GM23248 (cell line): ENCODE measurements around the gene GAP43. TPM values are rescaled to one million over a fixed set of nuclear protein-coding genes. Genes with fewer than 3 reads are reported as not detected.

ENCODE experiments used
- DNase-seq: peaks from one replicate; pipeline ENCODE4 v3.0.0-alpha.2; 2015
- H2AFZ ChIP-seq: fragments of 200-600 bp; sonication (generic); 2 replicates; pipeline ENCODE4 v1.6.1; 2016; ENCODE audit warnings: antibody characterized with exemption
- H3F3A ChIP-seq: fragments of 200-600 bp; sonication (generic); 2 replicates; pipeline ENCODE4 v1.6.1; 2016; ENCODE audit warnings: mild to moderate bottlenecking, antibody characterized with exemption, mixed run types; ENCODE audit not compliant: insufficient read depth
- H3K27ac ChIP-seq: fragments of 200-600 bp; sonication (generic); 2 replicates; pipeline ENCODE4 v1.5.1; 2016; ENCODE audit warnings: mild to moderate bottlenecking
- H3K27me3 ChIP-seq: fragments of 200-600 bp; sonication (generic); replicated peaks from 2 replicates; pipeline ENCODE4 v1.6.1; 2016; ENCODE audit warnings: mild to moderate bottlenecking; ENCODE audit not compliant: insufficient read depth
- H3K36me3 ChIP-seq: fragments of 200-600 bp; sonication (generic); 2 replicates; pipeline ENCODE4 v1.6.1; 2016; ENCODE audit warnings: low read depth, mild to moderate bottlenecking
- H3K4me1 ChIP-seq: fragments of 200-600 bp; sonication (generic); 2 replicates; pipeline ENCODE4 v1.6.1; 2016; ENCODE audit warnings: mild to moderate bottlenecking; ENCODE audit not compliant: insufficient read depth
- H3K4me2 ChIP-seq: fragments of 200-600 bp; sonication (generic); one replicate; pipeline ENCODE4 v1.6.1; 2016; ENCODE audit warnings: mild to moderate bottlenecking; ENCODE audit not compliant: unreplicated experiment
- H3K4me3 ChIP-seq: fragments of 200-600 bp; sonication (generic); 2 replicates; pipeline ENCODE4 v1.5.1; 2016; ENCODE audit warnings: mild to moderate bottlenecking
- H3K79me2 ChIP-seq: fragments of 200-600 bp; sonication (generic); 2 replicates; pipeline ENCODE4 v1.6.1; 2016; ENCODE audit warnings: mild to moderate bottlenecking; ENCODE audit not compliant: insufficient read depth
- H3K9ac ChIP-seq: fragments of 200-600 bp; sonication (generic); 2 replicates; pipeline ENCODE4 v1.6.1; 2016; ENCODE audit warnings: mild to moderate bottlenecking
- H3K9me2 ChIP-seq: fragments of 200-600 bp; sonication (generic); 2 replicates; pipeline ENCODE4 v1.6.1; 2016; ENCODE audit warnings: mixed run types, mild to moderate bottlenecking, moderate library complexity; ENCODE audit not compliant: insufficient read depth
- H3K9me3 ChIP-seq: fragments of 200-600 bp; sonication (generic); one replicate; pipeline ENCODE4 v1.6.1; 2017; ENCODE audit warnings: low read depth
- H4K20me1 ChIP-seq: fragments of 200-600 bp; sonication (generic); 2 replicates; pipeline ENCODE4 v1.6.0; 2016; ENCODE audit not compliant: insufficient read depth
- EZH2 ChIP-seq: fragments of 200-600 bp; sonication (generic); IDR thresholded peaks from 2 replicates; pipeline ENCODE4 v1.6.1; 2018; ENCODE audit warnings: antibody characterized with exemption, mild to moderate bottlenecking; ENCODE audit not compliant: insufficient read depth, poor library complexity, severe bottlenecking
- EZH2phosphoT487 ChIP-seq: fragments of 200-600 bp; sonication (generic); IDR thresholded peaks from 2 replicates; pipeline ENCODE4 v1.6.1; 2018; ENCODE audit warnings: antibody characterized with exemption, moderate library complexity, mild to moderate bottlenecking, low read depth; ENCODE audit not compliant: insufficient read depth
- WGBS, 2 experiments: methylation state at CpG; one replicate each; pipeline ENCODE4 v1.1.6; 2015 to 2017; ENCODE audit warnings: low lambda C conversion rate in 2 of 2, low coverage in 1 of 2; ENCODE audit errors: missing lambda C conversion rate in 2 of 2; 5-methylcytosine and 5-hydroxymethylcytosine counted together
- in situ Hi-C: fragments of 300-500 bp; cut with MboI; formaldehyde crosslinking; loops from 2 replicates; pipeline ENCODE4 v1.15.0; 2020
- polyA plus RNA-seq: library from polyadenylated mRNA; unstranded; fragments of >200 nt; fragmentation: Nextera tagmentation; extraction: Ambion mirVana; gene quantifications from 2 replicates; pipeline ENCODE4 v1.2.1, GENCODE V29; 2016
- total RNA-seq: library from RNA; depleted of rRNA; stranded (reverse); fragments of >200 nt; shearing (Covaris generic); gene quantifications from 2 replicates; pipeline ENCODE4 v1.2.3, GENCODE V29; 2014

Gene GAP43
- total and polyA plus RNA-seq, 2 experiments from 2014 or later = 0.54 to 1.8 TPM

DNA sequence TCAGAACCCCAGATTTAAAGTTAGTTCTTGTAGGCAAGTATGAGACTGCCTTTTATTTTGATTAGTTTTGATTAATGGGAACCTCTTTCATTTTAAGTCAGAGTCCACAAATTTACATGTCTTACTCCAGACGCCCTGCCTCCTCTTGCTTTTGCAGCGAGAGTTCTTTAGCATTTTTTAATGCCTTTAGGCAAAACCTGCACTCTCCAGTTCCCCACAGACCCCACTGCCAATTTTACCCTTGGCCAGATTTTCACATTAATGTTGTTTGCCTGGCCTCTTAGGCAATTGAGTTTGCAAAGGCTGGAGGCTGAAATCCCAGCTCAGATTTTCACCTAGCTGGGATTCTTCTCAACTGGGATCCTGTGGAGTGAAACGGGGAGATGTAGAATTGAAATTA is 85.8 kb downstream of the GAP43 start:
- H2AFZ ChIP-seq = no peak overlapping the region
- no peak for DNase-seq
- no peaks in the 10 kb centered on the region for H3K9me3 ChIP-seq
- H3K27me3 ChIP-seq = no peaks in the 10 kb centered on the region
- no peaks in the 10 kb centered on the region for H3K9me2 ChIP-seq
- H3K4me2 ChIP-seq = no peak overlapping the region
- 83 to 84% methylated on average over 3 of the region's 3 CpGs for WGBS, 2 experiments
- no peaks in the 10 kb centered on the region for H3K79me2 ChIP-seq
- no peak overlapping the region for H3K9ac ChIP-seq
- no peaks in the 10 kb centered on the region for H4K20me1 ChIP-seq
- in situ Hi-C loops = no loop called here
- no peak overlapping the region for H3K4me3 ChIP-seq
- peaks cover 8% of the 10 kb centered on the region for H3F3A ChIP-seq
- peaks cover 30% of the 10 kb centered on the region for H3K4me1 ChIP-seq
- TF ChIP-seq EZH2phosphoT487 = no peak
- TF ChIP-seq EZH2 = no peak
- no peaks in the 10 kb centered on the region for H3K36me3 ChIP-seq
- H3K27ac ChIP-seq = no peak overlapping the region

DNA sequence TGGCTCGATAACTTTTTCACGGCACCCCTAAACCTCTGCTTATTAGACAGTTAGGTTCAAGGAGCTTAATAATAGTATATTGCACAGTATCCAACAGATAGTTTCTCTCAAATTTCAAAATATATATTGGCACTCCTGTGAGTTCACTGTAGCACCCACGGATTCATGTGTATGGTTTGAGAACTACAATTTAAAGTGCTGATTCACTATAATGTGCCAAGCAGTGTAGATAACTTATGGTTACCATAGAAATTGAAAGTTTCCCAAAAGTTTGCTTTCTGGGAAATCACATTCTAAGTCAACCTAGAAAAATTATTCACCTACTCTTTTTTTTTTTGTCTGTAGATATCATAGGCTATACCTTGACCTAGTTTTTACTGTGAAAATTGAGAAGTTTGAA is 86.6 kb downstream of the GAP43 start:
- WGBS, 2 experiments = 80 to 85% methylated on average over 3 of the region's 3 CpGs
- H3K9me2 ChIP-seq = no peaks in the 10 kb centered on the region
- H3K27me3 ChIP-seq = no peaks in the 10 kb centered on the region
- no peaks in the 10 kb centered on the region for H4K20me1 ChIP-seq
- H3K79me2 ChIP-seq = no peaks in the 10 kb centered on the region
- DNase-seq = peak; percentile 35
- H3K4me2 ChIP-seq = no peak overlapping the region
- peaks cover 30% of the 10 kb centered on the region for H3K4me1 ChIP-seq
- TF ChIP-seq EZH2phosphoT487 (no peak), EZH2 (no peak)
- in situ Hi-C loops = no loop called here
- H3K27ac ChIP-seq = no peak overlapping the region
- no peaks in the 10 kb centered on the region for H3K36me3 ChIP-seq
- no peak overlapping the region for H2AFZ ChIP-seq
- no peak overlapping the region for H3K9ac ChIP-seq
- H3F3A ChIP-seq = peaks cover 8% of the 10 kb centered on the region
- H3K9me3 ChIP-seq = no peaks in the 10 kb centered on the region
- no peak overlapping the region for H3K4me3 ChIP-seq

DNA sequence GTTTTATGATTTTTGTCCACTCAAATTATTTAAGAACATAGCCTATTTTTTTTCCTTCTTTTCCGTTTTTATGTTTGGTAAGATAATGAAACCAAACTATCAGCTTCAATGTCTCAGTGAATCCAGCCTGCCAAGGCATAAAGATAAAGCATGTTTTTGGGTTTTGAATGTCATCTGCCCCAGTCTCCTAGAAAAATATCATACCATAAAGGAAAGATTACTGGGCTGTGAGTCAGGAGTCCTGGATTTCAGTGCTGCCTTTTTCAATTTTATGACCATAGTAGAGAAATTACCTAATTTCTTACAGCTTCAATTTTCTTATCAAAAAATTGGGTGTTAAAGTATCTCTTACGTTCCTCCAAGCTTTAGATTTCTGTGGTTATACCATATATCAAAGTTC is 87.5 kb downstream of the GAP43 start:
- TF ChIP-seq EZH2 (no peak), EZH2phosphoT487 (no peak)
- Histone ChIP-seq H3K79me2 (no peaks in the 10 kb centered on the region), H2AFZ (peak overlapping the region; percentile 33; the same call in 1 of the 2 replicates), H3K27me3 (no peaks in the 10 kb centered on the region), H3K4me3 (peak overlapping the region; percentile 31; the same call in 1 of the 2 replicates), H3K9me3 (no peaks in the 10 kb centered on the region), H4K20me1 (no peaks in the 10 kb centered on the region), H3F3A (peaks cover 8% of the 10 kb centered on the region), H3K4me2 (peak overlapping the region; percentile 58), H3K36me3 (no peaks in the 10 kb centered on the region), H3K4me1 (peaks cover 30% of the 10 kb centered on the region), H3K9me2 (no peaks in the 10 kb centered on the region), H3K27ac (peak overlapping the region; percentile 26; the same call in 1 of the 2 replicates), H3K9ac (peak overlapping the region; percentile 42)
- DNase-seq = peak; percentile 49
- in situ Hi-C loops = no loop called here
- WGBS, 2 experiments = 58 to 69% methylated on average over 2 of the region's 2 CpGs

DNA sequence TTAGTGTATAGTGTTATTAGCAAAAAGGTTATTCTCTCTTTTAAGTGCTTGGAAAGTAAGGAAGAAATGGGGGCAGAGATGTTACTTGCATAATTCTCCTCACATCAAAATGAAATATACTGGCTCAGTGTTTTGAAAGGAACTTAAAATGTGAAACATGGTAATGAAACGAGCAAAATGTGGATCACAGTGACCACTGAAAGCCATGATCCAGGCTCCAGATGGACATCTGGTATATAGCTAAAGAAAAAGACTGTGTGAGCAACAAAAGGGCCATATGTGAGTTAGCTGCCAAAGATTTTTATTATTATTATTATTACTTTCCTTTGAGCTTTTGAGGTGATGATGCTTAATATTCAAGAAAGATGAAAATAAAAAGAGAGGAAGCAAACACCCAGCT is 89.6 kb downstream of the GAP43 start:
- no peaks in the 10 kb centered on the region for H3K36me3 ChIP-seq
- H3K9me2 ChIP-seq = no peaks in the 10 kb centered on the region
- peaks cover 8% of the 10 kb centered on the region for H3F3A ChIP-seq
- no peak overlapping the region for H3K27ac ChIP-seq
- no peak overlapping the region for H3K9ac ChIP-seq
- DNase-seq = no peak
- in situ Hi-C loops = no loop called here
- WGBS, 2 experiments = 0 to 2% methylated on average over 1 of the region's 1 CpG
- no peaks in the 10 kb centered on the region for H3K79me2 ChIP-seq
- no peak overlapping the region for H2AFZ ChIP-seq
- no peak overlapping the region for H3K4me2 ChIP-seq
- H3K4me1 ChIP-seq = peaks cover 30% of the 10 kb centered on the region
- no peaks in the 10 kb centered on the region for H3K27me3 ChIP-seq
- no peaks in the 10 kb centered on the region for H4K20me1 ChIP-seq
- H3K4me3 ChIP-seq = no peak overlapping the region
- TF ChIP-seq EZH2phosphoT487 (no peak), EZH2 (no peak)
- no peaks in the 10 kb centered on the region for H3K9me3 ChIP-seq

DNA sequence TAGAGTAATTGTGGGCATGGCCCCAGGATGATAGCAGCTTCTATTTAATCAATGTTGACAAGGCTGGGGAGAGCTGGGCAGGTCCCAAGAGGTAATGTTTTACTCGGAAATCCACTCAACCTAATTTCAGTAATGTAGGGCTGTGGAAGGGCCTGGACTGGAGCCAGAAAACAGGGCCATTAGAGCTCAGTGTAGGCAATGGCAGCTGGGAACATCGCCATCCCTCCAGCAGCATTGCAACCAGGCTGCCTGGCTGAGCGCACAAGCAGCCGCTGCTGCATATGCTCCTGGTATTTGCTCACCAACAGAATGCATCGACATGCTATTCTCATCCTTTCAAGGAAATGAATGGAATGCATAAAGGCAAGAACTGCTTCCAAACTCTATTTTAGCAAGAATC is 90.0 kb downstream of the GAP43 start:
- Histone ChIP-seq H3K9ac (no peak overlapping the region), H3K4me2 (no peak overlapping the region), H4K20me1 (no peaks in the 10 kb centered on the region), H3K27me3 (no peaks in the 10 kb centered on the region), H2AFZ (no peak overlapping the region), H3K4me3 (no peak overlapping the region), H3F3A (peaks cover 8% of the 10 kb centered on the region), H3K79me2 (no peaks in the 10 kb centered on the region), H3K9me3 (no peaks in the 10 kb centered on the region), H3K9me2 (no peaks in the 10 kb centered on the region), H3K4me1 (peaks cover 30% of the 10 kb centered on the region), H3K27ac (no peak overlapping the region), H3K36me3 (no peaks in the 10 kb centered on the region)
- DNase-seq = peak; percentile 15
- in situ Hi-C loops = no loop called here
- no peak for TF ChIP-seq EZH2phosphoT487
- no peak for TF ChIP-seq EZH2
- WGBS, 2 experiments = 27 to 37% methylated on average over 5 of the region's 5 CpGs
